HFF-Myc (cell line): Measurements from ENCODE around the gene C17orf67.

ENCODE experiments used
- DNase-seq: peaks from one replicate; pipeline ENCODE4 v3.0.0-alpha.2; 2011; ENCODE audit warnings: low read depth; ENCODE audit errors: extremely low read depth
- H3K4me3 ChIP-seq: replicated peaks from 2 replicates; pipeline ENCODE4 v1.5.1; 2011; ENCODE audit warnings: low read depth, mild to moderate bottlenecking, control low read depth, low read length
- TF ChIP-seq, protein P1 (sequence below): IDR thresholded peaks from 2 replicates; pipeline ENCODE4 v1.5.1; 2012; ENCODE audit warnings: mild to moderate bottlenecking, low read depth, low read length, control low read depth; ENCODE audit errors: missing control alignments

C17orf67 gene

DNA sequence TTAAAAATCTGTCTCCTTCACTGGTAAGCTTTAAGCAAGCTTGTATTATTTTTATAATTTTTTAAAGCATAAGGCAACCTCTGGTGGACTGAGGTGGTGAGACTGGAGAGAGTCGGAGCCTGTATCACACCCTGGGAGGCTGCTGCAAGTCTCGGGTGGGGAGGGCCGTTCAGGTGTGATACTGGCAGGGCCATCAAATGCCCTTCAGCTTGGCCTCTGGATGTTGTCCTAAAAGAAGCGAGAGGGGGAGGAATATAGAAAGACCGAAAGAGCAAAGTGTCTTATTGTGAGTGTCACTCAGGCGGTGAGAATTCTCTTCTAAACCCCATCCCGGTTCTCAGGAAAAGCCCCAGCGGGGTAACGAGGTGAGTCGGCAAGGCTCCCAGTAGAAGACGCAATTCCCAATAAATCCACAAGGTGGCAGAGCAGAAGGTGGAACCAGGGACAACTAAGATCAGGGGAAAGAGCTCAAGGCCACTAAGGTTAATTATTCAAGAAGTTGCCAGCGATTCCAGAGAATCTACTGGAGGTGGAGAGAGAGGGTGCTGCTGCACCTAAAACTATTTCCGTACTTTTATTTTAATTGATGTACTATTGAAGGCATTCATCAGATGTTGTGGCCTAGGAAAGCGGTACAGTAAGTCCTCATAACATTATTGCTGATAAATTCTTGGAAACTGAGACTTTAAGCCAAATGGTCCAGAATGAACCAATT lies 14.1 kb downstream of the C17orf67 start:
- no peak overlapping the region for H3K4me3 ChIP-seq
- TF ChIP-seq, protein P1, sequence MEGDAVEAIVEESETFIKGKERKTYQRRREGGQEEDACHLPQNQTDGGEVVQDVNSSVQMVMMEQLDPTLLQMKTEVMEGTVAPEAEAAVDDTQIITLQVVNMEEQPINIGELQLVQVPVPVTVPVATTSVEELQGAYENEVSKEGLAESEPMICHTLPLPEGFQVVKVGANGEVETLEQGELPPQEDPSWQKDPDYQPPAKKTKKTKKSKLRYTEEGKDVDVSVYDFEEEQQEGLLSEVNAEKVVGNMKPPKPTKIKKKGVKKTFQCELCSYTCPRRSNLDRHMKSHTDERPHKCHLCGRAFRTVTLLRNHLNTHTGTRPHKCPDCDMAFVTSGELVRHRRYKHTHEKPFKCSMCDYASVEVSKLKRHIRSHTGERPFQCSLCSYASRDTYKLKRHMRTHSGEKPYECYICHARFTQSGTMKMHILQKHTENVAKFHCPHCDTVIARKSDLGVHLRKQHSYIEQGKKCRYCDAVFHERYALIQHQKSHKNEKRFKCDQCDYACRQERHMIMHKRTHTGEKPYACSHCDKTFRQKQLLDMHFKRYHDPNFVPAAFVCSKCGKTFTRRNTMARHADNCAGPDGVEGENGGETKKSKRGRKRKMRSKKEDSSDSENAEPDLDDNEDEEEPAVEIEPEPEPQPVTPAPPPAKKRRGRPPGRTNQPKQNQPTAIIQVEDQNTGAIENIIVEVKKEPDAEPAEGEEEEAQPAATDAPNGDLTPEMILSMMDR = peak; percentile 69
- DNase-seq = peak; percentile 64

DNA sequence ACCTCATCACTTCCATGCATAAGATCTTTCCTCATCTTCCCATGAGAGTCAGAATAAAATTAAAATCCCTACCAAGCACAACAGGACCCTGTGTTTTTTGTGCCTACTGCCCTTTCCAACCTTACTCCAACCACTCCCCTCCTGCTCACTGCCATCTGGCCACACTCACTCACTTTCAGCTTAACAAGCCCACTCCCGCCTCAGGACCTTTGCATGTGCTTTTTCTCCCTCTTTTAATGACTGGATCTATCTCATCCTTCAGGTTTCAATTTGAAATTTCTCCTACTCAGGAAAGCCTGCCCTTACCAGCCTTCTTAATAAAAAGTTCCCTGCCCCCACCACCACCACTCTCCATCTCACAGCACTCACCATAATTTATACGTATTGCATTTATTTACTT lies 14.7 kb downstream of the C17orf67 start:
- no peak overlapping the region for H3K4me3 ChIP-seq
- TF ChIP-seq, protein P1 = no peak
- DNase-seq = no peak

DNA sequence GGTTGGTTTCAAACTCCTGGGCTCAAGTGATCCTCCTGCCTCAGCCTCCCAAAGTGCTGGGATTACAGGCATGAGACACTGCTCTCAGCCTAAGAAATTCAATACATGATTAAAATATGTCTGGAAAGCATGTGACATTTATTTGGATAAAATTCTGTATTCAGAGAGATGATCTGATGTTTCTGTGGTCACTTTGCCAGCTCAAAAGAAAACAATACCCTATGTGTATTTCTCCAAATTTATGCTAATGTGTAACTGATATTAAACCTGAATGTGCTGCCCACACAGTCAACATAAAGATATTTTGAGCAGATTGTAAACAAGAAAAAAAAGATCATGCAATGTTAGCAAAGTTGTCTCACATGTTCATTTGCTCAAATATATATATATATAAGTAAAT lies 16.7 kb downstream of the C17orf67 start:
- no peak overlapping the region for H3K4me3 ChIP-seq
- TF ChIP-seq, protein P1 = no peak
- DNase-seq = no peak

DNA sequence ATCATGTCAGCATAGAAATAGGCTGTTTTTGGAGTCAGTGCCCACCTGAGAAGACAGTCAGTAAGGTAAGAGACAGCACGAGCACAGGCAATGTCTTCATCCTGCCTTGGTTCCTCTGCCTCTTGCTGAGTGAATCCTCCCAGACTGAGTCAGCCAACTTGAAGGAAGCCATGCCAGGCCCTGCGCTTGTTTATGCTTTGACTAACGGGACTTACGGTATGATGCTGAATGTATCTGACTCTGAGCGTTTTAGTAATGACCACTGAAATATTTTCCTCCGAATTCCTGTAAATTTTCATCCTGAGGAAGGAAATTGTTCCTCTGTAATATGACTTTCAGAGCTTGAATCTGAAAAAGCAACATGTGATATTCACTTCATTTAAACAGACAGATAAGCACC lies 18.0 kb downstream of the C17orf67 start:
- DNase-seq = no peak
- no peak overlapping the region for H3K4me3 ChIP-seq
- TF ChIP-seq, protein P1 = no peak

DNA sequence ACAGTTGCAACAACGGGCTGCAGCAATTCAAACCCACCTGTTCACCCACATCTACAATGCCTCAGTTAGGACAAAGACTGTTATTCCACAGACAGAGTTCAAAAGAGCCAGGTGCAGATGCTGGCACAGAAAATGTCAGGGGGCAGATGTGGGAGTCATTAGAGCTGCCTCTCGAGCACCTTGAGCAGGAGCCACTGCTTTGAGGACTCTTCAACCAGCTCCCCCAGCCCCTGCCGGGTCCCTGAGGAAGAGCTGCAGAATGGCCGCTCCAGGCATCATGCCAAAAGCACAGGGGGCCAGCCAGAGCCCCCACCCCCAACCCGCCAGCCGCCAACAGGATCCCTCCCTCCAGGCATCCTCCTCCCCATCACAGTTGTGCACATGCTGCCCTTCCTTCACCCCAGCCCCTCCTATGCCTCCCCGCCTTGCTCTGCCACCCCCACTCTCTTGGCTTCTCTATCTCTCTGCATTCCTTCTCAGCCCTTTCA lies 20.8 kb downstream of the C17orf67 start:
- H3K4me3 ChIP-seq = no peak overlapping the region
- no peak for DNase-seq
- TF ChIP-seq, protein P1 = no peak

DNA sequence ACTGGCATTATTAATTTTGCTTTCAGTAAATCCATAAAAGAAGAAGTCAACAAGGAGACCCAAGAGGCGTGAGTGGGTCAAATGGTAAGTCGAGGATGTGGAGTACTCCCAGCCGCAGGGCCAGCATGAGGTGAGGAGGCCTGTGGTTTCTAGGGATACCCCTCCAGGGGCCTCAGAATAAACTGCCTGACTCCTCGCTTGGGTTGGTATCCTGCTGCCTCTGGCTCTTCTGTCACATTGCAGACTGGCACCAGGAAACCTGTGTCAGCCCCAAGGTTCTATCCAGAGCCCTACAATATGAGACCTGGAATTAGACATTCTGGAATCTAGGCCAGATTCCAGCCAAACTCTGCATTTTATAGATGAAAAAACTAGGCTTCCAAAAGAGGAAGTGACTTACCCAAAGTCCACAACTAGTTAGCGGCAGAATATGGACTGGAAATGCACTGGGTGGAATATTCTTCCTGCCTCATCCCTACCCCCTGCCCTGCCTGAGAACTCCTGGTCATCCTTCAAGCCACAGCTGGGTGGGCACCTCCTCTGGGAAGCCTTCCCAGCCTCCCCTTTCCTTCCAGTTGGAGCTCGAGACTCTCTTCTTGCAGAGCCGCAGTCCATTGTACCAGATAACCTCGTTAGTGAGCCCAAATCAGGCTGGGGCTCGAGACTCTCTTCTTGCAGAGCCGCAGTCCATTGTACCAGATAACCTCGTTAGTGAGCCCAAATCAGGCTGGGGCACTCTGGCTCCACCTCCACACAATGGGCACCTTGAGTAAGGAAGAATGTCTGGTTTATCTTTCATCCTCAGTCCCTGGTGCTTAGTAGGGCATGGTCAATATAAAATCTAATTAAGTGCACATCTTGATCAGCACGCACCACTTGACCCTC lies 22.6 kb downstream of the C17orf67 start:
- TF ChIP-seq, protein P1 = no peak
- no peak for DNase-seq
- H3K4me3 ChIP-seq = no peak overlapping the region
